ENCODE data around the gene FIGLA.
"Not testable (repeated sequence)": the region's sequence is repeated elsewhere in the genome, so short reads cannot be mapped to it uniquely, and the experiment has no call there.

FIGLA gene

DNA sequence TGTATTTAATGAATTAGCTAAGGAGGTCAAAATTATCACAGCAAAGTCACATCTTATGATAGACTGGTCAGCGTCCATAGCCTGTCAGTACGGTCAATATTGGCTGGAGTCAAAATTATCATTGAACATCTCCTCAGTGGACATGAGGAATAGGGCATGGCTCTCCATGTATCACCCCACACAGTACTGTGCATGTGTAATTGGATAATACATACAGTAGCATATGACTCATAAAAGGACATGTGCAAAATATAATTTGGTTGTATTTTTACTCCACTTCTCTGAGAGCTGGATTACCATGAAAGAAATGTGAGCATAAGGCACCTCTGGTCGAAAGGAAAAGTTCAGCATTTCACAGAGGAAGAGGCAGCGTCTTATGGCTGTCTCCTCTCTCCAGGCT lies 47.4 kb downstream of the FIGLA start:
- no peak for DNase-seq

DNA sequence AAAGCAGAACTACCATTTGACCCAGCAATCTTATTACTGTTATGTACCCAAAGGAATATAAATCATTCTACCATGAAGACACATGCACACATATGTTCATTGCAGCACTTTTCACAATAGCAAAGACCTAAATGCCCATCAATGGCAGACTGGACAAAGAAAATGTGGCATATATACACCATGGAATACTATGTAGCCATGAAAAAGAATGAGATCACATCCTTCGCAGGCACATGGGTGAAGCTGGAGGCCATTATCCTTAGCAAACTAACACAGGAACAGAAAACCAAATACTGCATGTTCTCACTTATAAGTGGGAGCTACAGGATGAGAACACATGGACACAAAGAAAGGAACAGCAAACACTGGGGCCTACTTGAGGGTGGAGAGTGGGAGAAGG lies 51.0 kb downstream of the FIGLA start:
- DNase-seq, result not testable (repeated sequence)

GRCh38 chr2:70738159-70738558 lies 52.3 kb downstream of the FIGLA start:
- DNase-seq, result no peak

DNA sequence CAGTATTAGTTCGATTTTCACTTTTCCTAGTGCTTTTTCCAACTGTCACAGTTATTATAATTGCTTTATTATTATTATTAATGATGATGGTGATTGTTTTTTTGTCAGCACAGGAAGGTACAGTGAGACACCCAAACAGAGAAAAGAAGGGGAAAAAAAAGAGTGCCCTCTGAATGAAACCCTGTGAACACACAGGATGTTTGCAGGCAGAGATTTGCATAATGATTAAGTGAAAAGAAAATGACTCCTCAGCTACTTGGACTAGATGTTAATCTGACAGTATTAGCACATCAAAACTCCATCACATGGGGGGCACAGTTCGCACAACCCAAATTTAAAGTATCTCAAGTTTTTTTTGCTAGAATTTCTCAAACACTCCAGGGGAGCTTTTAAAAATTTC lies 55.4 kb downstream of the FIGLA start:
- no peak for DNase-seq

- DNase-seq, result no peak
Measured at GRCh38 chr2:70733646-70734180, 56.7 kb downstream of the FIGLA start.

- DNase-seq, result no peak
Measured at GRCh38 chr2:70732766-70733645, 57.4 kb downstream of the FIGLA start.

DNA sequence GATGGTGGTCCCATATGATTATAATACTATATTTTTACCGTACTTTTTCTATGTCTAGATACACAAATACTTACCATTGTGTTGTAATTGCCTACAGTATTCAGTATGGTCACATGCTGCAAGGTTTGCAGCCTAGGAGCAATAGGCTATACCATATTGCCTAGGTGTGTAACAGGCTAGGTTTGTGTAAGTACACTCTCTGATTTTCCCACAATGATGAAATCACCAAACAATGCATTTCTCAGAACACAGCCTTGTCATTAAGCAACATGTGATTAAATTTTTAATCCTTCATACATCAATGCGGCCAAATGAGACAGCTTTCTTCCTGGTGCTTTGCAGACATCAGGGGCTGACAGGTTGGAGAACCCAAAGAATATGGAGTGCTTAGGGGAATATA lies 59.7 kb downstream of the FIGLA start:
- no peak for DNase-seq

DNA sequence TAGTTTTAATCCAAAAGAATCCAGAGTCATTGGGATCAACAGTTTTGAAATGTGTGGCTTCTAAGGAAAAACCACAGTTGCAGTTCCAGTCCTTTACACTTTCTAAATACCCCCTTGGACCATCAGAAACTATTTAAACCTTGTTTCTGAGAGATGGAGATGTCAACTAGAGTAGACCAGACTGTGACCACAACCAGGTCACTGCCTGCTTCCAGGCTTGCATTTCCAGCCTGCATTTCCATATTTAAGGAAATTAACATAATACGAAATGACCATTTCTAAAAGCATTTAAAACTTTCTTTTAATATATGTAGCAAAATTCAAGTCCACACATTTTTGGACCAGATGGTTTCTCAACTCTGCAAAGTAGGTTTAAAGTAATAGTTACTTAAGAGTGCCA lies 60.8 kb downstream of the FIGLA start:
- DNase-seq, result no peak

DNA sequence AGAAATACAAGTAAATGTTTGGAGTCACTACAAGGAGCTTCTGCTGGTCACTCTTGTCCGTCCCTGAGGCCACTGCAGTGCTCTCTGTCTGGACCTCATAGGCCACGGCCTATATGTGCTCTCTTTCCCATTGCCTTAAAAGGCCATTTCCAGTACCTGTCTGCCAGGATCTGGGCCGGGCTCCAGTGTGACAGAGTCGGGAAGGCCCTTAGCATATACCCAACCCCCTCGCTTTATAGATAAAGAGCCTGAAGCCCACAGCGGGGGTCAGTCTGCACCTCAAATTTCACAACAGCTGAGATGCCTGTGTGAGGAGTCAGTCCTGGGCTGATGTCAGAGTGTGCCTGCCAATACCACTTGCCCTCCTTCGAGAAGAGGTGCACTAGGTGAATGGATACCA lies 62.3 kb downstream of the FIGLA start:
- DNase-seq, result no peak
